ENCODE results near the gene B3GLCT.
"Not testable (repeated sequence)": the region's sequence is repeated elsewhere in the genome, so short reads cannot be mapped to it uniquely, and the experiment has no call there.

B3GLCT gene

DNA sequence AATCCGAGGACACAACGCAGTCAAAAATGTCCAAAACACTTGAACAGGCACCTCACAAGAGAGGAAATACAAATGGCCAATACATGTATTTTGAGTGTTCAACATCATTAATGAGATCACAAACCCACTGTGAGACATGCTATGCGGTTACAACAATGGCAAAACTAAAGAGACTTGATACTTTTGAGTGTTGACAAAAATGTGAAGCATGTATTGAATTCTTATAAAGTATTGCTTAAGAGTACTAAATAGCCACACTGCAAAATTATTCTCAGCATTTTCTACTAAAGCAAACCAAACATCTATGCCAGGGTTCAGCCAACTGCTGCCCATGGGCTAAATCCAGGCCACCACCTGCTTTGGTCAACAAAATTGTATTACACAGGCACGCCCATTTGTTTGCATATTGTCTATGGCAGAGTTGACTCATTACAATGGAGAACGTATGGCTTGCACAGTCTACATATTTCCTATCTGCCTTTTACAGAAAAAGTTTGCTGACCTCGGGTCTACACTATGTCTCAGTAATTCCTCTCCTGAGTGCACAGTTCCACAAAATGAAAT is 135.3 kb downstream of the B3GLCT start:
- TF ChIP-seq, protein P1, sequence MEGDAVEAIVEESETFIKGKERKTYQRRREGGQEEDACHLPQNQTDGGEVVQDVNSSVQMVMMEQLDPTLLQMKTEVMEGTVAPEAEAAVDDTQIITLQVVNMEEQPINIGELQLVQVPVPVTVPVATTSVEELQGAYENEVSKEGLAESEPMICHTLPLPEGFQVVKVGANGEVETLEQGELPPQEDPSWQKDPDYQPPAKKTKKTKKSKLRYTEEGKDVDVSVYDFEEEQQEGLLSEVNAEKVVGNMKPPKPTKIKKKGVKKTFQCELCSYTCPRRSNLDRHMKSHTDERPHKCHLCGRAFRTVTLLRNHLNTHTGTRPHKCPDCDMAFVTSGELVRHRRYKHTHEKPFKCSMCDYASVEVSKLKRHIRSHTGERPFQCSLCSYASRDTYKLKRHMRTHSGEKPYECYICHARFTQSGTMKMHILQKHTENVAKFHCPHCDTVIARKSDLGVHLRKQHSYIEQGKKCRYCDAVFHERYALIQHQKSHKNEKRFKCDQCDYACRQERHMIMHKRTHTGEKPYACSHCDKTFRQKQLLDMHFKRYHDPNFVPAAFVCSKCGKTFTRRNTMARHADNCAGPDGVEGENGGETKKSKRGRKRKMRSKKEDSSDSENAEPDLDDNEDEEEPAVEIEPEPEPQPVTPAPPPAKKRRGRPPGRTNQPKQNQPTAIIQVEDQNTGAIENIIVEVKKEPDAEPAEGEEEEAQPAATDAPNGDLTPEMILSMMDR (IDR thresholded peaks at IDR 0.05; ENCODE audit: borderline replicate concordance, control extremely low read depth, extremely low read depth, insufficient read depth, missing control alignments), result no peak
- in situ Hi-C loops (cut with MboI; ENCODE audit: low sequenced_read_pairs, unreplicated experiment), result no loop called here
- no peak for DNase-seq (ENCODE audit: low spot score)

DNA sequence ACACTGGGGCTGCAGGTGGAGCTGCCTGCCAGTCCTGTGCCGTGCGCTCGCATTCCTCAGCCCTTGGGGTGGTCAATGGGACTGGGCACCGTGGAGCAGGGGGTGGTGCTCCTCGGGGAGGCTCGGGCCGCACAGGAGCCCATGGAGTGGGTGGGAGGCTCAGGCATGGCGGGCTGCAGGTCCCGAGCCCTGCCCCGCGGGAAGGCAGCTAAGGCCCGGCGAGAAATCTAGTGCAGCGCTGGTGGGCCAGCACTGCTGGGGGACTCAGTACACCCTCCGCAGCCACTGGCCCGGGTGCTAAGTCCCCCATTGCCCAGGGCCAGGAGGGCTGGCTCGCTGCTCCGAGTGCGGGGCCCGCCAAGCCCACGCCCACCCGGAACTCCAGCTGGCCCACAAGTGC is 139.8 kb downstream of the B3GLCT start:
- DNase-seq (ENCODE audit: low spot score); in situ Hi-C loops (cut with MboI; ENCODE audit: low sequenced_read_pairs, unreplicated experiment): not testable (repeated sequence)

DNA sequence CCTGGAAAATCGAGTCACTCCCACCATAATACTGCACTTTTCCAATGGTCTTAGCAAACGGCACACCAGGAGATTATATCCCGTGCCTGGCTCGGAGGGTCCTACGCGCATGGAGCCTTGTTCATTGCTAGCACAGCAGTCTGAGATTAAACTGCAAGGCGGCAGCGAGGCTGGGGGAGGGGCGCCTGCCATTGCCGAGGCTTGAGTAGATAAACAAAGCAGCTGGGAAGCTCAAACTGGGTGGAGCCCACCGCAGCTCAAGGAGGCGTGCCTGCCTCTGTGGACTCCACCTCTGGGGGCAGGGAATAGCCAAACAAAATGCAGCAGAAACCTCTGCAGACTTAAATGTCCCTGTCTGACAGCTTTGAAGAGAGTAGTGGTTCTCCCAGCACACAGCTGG is 141.1 kb downstream of the B3GLCT start:
- DNase-seq (ENCODE audit: low spot score); in situ Hi-C loops (cut with MboI; ENCODE audit: low sequenced_read_pairs, unreplicated experiment): not testable (repeated sequence)

DNA sequence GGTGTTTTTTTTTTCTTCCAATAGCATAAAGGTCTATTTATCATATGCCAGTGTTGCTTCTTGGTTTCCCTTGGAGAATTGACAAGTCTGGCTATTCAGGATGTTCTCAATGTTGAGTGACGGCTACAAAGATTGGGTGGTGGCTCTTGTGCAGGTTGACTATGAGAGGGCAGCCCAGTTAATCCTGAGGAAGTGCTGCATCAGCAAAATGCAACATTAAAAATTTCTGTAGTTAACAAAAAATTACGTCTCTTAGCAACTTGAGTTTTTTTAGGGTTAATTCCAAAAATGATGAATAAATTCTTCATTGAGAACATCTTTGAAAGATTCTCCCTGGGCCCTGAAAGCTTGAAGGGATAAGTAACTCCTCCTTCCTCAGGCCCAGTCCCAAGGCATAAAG is 147.1 kb downstream of the B3GLCT start:
- no peak for DNase-seq (ENCODE audit: low spot score)
- TF ChIP-seq, protein P1 (IDR thresholded peaks at IDR 0.05; ENCODE audit: borderline replicate concordance, control extremely low read depth, extremely low read depth, insufficient read depth, missing control alignments), result no peak
- in situ Hi-C loops (cut with MboI; ENCODE audit: low sequenced_read_pairs, unreplicated experiment), result no loop called here

DNA sequence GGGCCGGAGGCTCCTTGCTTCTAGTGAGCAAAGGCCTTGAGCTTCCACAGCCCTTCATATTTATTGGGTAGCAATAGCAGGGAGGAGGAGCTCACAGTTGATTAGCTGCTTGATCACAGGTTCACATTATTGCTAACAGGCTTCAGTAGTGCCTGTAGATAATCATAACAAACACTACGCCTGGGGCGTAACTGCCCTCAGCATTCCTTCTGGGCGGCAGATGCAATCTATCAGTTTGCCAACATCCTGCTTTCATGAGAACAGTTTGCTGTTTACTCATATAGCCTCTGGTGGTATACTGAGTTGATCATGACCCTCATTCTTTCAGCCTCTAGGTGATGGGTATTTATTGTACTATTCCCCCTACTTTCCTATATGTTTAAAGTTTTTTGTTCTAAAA is 149.4 kb downstream of the B3GLCT start:
- in situ Hi-C loops (cut with MboI; ENCODE audit: low sequenced_read_pairs, unreplicated experiment), result no loop called here
- DNase-seq (ENCODE audit: low spot score), result no peak
- TF ChIP-seq, protein P1 (IDR thresholded peaks at IDR 0.05; ENCODE audit: borderline replicate concordance, control extremely low read depth, extremely low read depth, insufficient read depth, missing control alignments), result no peak

DNA sequence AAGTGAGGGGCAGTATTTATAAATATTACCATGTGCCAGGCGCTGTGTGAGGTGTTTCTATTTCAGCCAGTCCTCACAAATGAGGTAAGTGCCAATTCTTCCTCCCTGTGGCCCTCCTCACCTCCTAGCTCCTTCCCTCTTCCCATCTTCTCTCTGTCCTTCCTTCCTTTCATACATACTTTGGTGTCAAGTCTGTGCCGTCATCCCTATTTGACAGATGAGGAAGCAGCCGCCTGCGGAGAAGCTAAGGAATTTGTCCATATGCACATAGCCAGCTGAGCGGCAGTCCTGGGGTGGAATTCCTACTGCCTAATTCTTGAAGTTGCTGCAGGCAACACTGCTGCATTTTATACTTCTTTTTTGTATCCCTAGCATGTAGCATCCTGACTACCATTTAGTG is 150.8 kb downstream of the B3GLCT start:
- DNase-seq (ENCODE audit: low spot score), result no peak
- in situ Hi-C loops (cut with MboI; ENCODE audit: low sequenced_read_pairs, unreplicated experiment), result no loop called here
- TF ChIP-seq, protein P1 (IDR thresholded peaks at IDR 0.05; ENCODE audit: borderline replicate concordance, control extremely low read depth, extremely low read depth, insufficient read depth, missing control alignments), result no peak

DNA sequence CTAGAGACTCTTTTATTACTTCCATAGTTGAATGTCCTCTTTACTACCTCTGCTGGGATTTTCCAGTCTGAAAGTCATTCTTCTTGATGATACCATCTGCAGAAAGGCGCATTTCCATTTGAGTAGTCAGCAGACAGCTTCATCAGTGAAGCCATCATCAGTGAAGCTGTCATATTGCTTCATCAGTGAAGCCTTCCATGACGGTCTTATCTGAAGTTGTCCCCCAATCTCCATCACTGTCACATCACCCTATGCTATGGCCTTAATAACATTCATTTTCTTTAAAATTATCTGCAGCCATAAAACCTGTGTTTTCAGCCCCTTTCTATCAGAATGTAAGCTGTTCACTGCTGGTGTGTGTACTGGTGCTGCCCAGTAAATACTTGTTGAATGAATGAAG is 151.6 kb downstream of the B3GLCT start:
- TF ChIP-seq, protein P1 (IDR thresholded peaks at IDR 0.05; ENCODE audit: borderline replicate concordance, control extremely low read depth, extremely low read depth, insufficient read depth, missing control alignments), result no peak
- in situ Hi-C loops (cut with MboI; ENCODE audit: low sequenced_read_pairs, unreplicated experiment), result no loop called here

DNA sequence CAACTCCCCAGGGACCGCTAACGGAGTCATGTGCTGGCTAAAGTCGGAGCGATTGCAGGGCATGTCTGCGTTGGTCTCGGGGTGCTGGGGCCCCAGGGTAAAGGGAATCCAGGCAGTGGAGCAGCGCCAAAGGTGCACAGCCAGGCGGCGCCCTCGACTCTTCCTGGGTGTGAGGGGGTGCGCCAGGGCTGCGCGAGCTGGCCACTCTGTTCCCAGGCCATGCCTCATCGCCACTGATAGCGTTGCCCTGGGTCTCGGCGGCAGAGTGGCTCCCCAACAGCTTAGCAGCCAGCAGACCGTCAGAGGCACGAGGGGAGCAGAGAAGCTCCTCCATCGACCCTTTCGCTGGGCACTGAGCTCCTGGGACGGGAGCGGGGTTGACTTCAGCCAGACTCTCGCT is 152.7 kb downstream of the B3GLCT start:
- DNase-seq (ENCODE audit: low spot score), result no peak
- TF ChIP-seq, protein P1 (IDR thresholded peaks at IDR 0.05; ENCODE audit: borderline replicate concordance, control extremely low read depth, extremely low read depth, insufficient read depth, missing control alignments), result no peak
- in situ Hi-C loops (cut with MboI; ENCODE audit: low sequenced_read_pairs, unreplicated experiment), result no loop called here

More for the DNA sequence above, 151.6 kb downstream of the B3GLCT start:
- DNase-seq (ENCODE audit: low spot score), result no peak

Measured in GM13976 (cell line).